Mesothelial cell of epicardium (in vitro differentiated cells): ENCODE results near the gene GTPBP2. TPM values are rescaled to one million over a fixed set of nuclear protein-coding genes. Genes with fewer than 3 reads are reported as not detected.

Experiments used
- DNase-seq, 2 experiments: peaks; one replicate each; pipeline ENCODE4 v3.0.0; 2021; ENCODE audit warnings: low spot score in 2 of 2; ENCODE audit not compliant: unreplicated experiment in 2 of 2
- H3K27ac Mint-ChIP-seq: 2 replicates; pipeline ENCODE4 v1.8.0; 2021; ENCODE audit warnings: mixed read lengths
- H3K27me3 Mint-ChIP-seq: 2 replicates; pipeline ENCODE4 v1.8.0; 2021; ENCODE audit warnings: low read depth, mixed read lengths
- H3K36me3 Mint-ChIP-seq: 2 replicates; pipeline ENCODE4 v1.8.0; 2021; ENCODE audit warnings: mixed read lengths
- H3K4me1 Mint-ChIP-seq: 2 replicates; pipeline ENCODE4 v1.8.0; 2021; ENCODE audit warnings: mixed read lengths
- H3K4me3 Mint-ChIP-seq: 2 replicates; pipeline ENCODE4 v1.8.0; 2021; ENCODE audit warnings: mild to moderate bottlenecking, moderate library complexity, mixed read lengths
- H3K9me3 Mint-ChIP-seq: 2 replicates; pipeline ENCODE4 v1.8.0; 2021; ENCODE audit warnings: mixed read lengths
- total RNA-seq: library from RNA; stranded (reverse); gene quantifications from 3 replicates; pipeline ENCODE4 v1.2.1, GENCODE V29; 2021
- TF ChIP-seq, protein P1 (sequence below): fragments of 200-600 bp; sonication (generic); IDR thresholded peaks from one replicate; pipeline ENCODE4 v1.5.0; 2021; ENCODE audit warnings: antibody characterized with exemption; ENCODE audit not compliant: unreplicated experiment

Gene GTPBP2
- total RNA-seq, 1 donor from 2014 or later, result 76.5 TPM

GRCh38 chr6:43648248-43648647, 19.2 kb upstream of the GTPBP2 start:
- TF ChIP-seq, protein P1, sequence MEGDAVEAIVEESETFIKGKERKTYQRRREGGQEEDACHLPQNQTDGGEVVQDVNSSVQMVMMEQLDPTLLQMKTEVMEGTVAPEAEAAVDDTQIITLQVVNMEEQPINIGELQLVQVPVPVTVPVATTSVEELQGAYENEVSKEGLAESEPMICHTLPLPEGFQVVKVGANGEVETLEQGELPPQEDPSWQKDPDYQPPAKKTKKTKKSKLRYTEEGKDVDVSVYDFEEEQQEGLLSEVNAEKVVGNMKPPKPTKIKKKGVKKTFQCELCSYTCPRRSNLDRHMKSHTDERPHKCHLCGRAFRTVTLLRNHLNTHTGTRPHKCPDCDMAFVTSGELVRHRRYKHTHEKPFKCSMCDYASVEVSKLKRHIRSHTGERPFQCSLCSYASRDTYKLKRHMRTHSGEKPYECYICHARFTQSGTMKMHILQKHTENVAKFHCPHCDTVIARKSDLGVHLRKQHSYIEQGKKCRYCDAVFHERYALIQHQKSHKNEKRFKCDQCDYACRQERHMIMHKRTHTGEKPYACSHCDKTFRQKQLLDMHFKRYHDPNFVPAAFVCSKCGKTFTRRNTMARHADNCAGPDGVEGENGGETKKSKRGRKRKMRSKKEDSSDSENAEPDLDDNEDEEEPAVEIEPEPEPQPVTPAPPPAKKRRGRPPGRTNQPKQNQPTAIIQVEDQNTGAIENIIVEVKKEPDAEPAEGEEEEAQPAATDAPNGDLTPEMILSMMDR, result no peak

DNA sequence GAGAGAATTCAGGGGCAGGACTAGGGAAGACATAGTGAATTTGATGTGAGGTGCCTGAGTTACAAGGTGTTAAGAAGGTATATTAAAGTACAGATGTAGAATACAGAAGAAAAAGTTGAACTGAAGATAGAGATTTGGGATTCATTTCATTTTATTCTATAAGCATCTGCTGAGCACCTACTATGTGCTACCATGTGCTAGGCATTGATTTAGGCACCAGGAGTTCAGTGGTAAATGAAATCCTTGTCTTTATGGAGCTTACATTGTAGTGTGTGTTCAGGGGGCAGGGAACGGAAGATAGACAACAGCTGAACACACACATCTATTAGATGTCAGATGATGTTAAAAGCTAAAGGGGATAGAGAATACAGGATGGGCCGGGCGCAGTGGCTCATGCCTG, 18.5 kb upstream of the GTPBP2 start:
- no peak for DNase-seq
- H3K27me3 Mint-ChIP-seq, result no peaks in the 10 kb centered on the region
- no peak overlapping the region for H3K4me3 Mint-ChIP-seq
- H3K36me3 Mint-ChIP-seq, result peaks cover 3% of the 10 kb centered on the region
- peaks cover 4% of the 10 kb centered on the region for H3K4me1 Mint-ChIP-seq
- H3K9me3 Mint-ChIP-seq, result no peaks in the 10 kb centered on the region
- TF ChIP-seq, protein P1, result no peak
- no peak overlapping the region for H3K27ac Mint-ChIP-seq

More at GRCh38 chr6:43648248-43648647, 19.2 kb upstream of the GTPBP2 start:
- no peak overlapping the region for H3K4me3 Mint-ChIP-seq
- H3K36me3 Mint-ChIP-seq, result no peaks in the 10 kb centered on the region
- peaks cover 4% of the 10 kb centered on the region for H3K4me1 Mint-ChIP-seq
- H3K27ac Mint-ChIP-seq, result no peak overlapping the region
- no peak for DNase-seq
- no peaks in the 10 kb centered on the region for H3K9me3 Mint-ChIP-seq
- H3K27me3 Mint-ChIP-seq, result no peaks in the 10 kb centered on the region

DNA sequence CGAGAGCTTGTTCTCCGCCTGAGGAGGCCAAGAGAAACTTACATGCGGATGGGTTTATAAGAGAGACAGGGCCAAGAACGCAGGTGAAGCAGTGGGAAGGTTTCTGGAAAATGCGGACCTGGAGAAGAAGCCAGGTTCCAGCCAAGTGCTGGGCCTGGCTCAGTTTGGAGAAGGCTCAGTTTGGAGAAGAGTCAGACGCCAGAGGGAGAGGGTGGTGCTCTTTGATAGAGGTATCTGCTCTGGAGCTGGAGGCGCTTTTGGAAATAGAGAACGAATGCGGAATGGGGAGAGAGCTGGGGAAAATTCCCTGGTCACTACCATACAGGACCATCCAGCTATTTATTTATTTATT, 16.5 kb upstream of the GTPBP2 start:
- Mint-ChIP-seq H3K4me1 (peaks cover 4% of the 10 kb centered on the region), H3K4me3 (peak overlapping the region; percentile 73), H3K9me3 (no peaks in the 10 kb centered on the region), H3K36me3 (peaks cover 10% of the 10 kb centered on the region), H3K27me3 (no peaks in the 10 kb centered on the region), H3K27ac (peak overlapping the region; percentile 67)
- TF ChIP-seq, protein P1, result no peak
- no peak for DNase-seq

DNA sequence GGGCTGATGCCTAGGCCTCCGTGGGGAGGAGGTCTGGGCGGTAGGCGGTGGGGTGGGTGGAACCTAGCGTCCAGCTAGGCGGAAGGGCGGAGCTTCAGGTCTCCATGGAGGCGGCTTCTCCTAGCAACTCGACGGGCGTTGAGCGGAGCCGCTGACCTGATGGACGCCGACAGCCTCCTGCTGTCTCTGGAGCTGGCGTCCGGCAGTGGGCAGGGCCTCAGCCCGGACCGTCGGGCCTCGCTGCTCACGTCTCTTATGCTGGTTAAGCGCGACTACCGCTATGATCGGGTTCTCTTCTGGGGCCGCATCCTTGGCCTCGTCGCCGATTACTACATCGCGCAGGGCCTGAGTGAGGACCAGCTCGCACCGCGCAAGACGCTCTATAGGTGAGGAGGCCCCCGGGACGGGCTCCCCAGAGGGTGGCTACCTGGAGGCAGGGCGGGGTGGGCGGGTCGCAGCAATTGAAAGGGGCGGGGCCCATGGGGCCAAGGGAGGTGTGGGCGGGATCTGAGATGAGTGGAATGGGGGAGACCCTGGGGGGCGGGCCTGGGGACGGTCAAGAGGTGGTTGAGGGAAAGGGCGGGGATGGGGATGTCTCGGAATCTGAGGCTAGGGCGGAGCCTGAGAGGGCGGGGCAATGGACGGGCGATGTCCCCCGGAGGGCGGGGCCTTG, 16.0 kb upstream of the GTPBP2 start, which contains the start of gene RSPH9:
Gene RSPH9 (plus strand): TSS at position 97 of the 673 bp plus-strand sequence. CDS start 63 bp downstream, at position 160.
- TF ChIP-seq, protein P1, result no peak
- Mint-ChIP-seq H3K4me1 (peaks cover 4% of the 10 kb centered on the region), H3K36me3 (peaks cover 15% of the 10 kb centered on the region), H3K4me3 (peak within 1 kb of the TSS; percentile 73), H3K9me3 (no peaks in the 10 kb centered on the region), H3K27me3 (no peaks in the 10 kb centered on the region), H3K27ac (peak within 1 kb of the TSS; percentile 67)
- peak in 1 of 2 experiments; percentile 70 for DNase-seq

DNA sequence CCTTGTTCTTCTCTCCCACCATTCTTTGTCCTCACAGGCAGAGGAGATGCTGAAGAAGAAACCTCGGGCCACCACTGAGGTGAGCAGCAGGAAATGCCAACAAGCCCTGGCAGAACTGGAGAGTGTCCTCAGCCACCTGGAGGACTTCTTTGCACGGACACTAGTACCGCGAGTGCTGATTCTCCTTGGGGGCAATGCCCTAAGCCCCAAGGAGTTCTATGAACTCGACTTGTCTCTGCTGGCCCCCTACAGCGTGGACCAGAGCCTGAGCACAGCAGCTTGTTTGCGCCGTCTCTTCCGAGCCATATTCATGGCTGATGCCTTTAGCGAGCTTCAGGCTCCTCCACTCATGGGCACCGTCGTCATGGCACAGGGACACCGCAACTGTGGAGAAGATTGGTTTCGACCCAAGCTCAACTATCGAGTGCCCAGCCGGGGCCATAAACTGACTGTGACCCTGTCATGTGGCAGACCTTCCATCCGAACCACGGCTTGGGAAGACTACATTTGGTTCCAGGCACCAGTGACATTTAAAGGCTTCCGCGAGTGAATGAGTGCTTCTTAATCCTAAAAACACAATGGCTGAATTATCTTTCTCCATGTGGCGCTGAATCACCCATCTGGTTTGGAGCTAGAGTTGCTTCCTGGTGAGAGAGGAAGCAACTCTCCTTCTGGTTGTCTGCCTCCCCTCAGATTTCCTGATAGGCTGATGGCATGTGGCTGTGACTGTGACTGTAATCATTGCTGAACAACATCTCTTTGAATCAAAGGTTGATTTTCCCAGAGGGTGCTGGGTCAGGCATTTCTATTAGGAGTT, 11.1 kb upstream of the GTPBP2 start:
- no peak for DNase-seq
- Mint-ChIP-seq H3K27me3 (no peaks in the 10 kb centered on the region), H3K4me1 (peaks cover 20% of the 10 kb centered on the region), H3K36me3 (peaks cover 25% of the 10 kb centered on the region), H3K4me3 (no peak overlapping the region), H3K27ac (no peak overlapping the region), H3K9me3 (no peaks in the 10 kb centered on the region)
- TF ChIP-seq, protein P1, result no peak
